ENCODE measurements around the gene LIFR. TPM values are rescaled to one million over a fixed set of nuclear protein-coding genes. Genes with fewer than 3 reads are reported as not detected.

Gene LIFR
- total RNA-seq, 1 experiment from 2014 or later: 7.8 TPM

DNA sequence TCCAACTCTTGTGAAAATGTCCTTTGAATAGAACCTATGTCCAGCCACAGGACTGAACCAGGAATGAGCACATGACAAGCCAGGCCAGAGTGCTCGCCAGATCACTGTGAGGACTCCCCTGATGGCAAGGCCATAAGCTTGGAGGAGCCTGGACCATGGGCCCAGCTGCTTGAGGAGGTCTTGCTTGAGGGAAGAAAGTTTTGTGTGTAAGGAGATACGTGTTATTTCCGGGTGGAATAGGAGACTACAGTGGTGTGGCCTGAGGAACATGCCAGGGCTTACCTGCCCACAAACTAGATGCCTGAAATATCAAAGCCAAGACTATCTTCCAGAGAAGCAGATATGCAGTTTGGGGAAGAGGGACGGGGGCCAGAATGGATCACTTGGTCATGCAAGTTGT lies 84.7 kb downstream of the LIFR start:
- Mint-ChIP-seq H3K36me3 (ENCODE audit: insufficient read depth in 1 of 3, low read depth in 3 of 3) (no peaks in the 10 kb centered on the region; a peak in 1 of 7 replicates), H3K9me3 (no peaks in the 10 kb centered on the region), H3K27me3 (ENCODE audit: low read depth) (peaks cover 1% of the 10 kb centered on the region), H3K4me1 (peaks cover 18 to 25% of the 10 kb centered on the region in 2 experiments), H3K27ac (no peak overlapping the region; a peak in 1 of 7 replicates), H3K4me3 (no peak overlapping the region)
- H3K4me2 ChIP-seq (ENCODE audit: insufficient read depth, insufficient read length, low read length): no peak overlapping the region
- TF ChIP-seq, protein P1, sequence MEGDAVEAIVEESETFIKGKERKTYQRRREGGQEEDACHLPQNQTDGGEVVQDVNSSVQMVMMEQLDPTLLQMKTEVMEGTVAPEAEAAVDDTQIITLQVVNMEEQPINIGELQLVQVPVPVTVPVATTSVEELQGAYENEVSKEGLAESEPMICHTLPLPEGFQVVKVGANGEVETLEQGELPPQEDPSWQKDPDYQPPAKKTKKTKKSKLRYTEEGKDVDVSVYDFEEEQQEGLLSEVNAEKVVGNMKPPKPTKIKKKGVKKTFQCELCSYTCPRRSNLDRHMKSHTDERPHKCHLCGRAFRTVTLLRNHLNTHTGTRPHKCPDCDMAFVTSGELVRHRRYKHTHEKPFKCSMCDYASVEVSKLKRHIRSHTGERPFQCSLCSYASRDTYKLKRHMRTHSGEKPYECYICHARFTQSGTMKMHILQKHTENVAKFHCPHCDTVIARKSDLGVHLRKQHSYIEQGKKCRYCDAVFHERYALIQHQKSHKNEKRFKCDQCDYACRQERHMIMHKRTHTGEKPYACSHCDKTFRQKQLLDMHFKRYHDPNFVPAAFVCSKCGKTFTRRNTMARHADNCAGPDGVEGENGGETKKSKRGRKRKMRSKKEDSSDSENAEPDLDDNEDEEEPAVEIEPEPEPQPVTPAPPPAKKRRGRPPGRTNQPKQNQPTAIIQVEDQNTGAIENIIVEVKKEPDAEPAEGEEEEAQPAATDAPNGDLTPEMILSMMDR (conservative IDR thresholded peaks at IDR 0.05): no peak
- no peak overlapping the region for H3K9ac ChIP-seq (ENCODE audit: extremely low read depth, insufficient read length, low read length)
- H4K20me1 ChIP-seq (ENCODE audit: control insufficient read depth, insufficient read depth, insufficient read length): no peaks in the 10 kb centered on the region
- no peak overlapping the region for H4K5ac ChIP-seq (ENCODE audit: insufficient read length, low read depth, low read length)
- no peak overlapping the region for H2BK12ac ChIP-seq (ENCODE audit: insufficient read length, low read depth, low read length)
- no peaks in the 10 kb centered on the region for H3K23me2 ChIP-seq (ENCODE audit: insufficient read length, low read depth, low read length, poor library complexity, severe bottlenecking)
- no CpG with 5 or more reads among the region's 4 CpGs for WGBS (ENCODE audit: extremely low coverage, insufficient read length, low lambda C conversion rate)
- H3K18ac ChIP-seq (ENCODE audit: insufficient read length, low read depth, low read length): no peak overlapping the region
- no peak overlapping the region for H2BK120ac ChIP-seq (ENCODE audit: low read depth, low read length, poor library complexity, severe bottlenecking)
- no peak overlapping the region for H3K56ac ChIP-seq (ENCODE audit: insufficient read length, low read depth, low read length)
- no peak for DNase-seq
- no peak overlapping the region for H3K27ac ChIP-seq (ENCODE audit: insufficient read length, low read depth, low read length)
- H3K79me2 ChIP-seq (ENCODE audit: insufficient read depth, low read length): no peaks in the 10 kb centered on the region
- H3K23ac ChIP-seq (ENCODE audit: insufficient read length, low read depth, low read length): no peak overlapping the region
- H2BK15ac ChIP-seq (ENCODE audit: low read depth, low read length): no peak overlapping the region
- no peak overlapping the region for H3K14ac ChIP-seq (ENCODE audit: insufficient read depth, low read length)
- no peak overlapping the region for H2AK5ac ChIP-seq (ENCODE audit: insufficient read length, low read length)
- no peaks in the 10 kb centered on the region for H3K27me3 ChIP-seq (ENCODE audit: insufficient read depth, low read length)
- H2BK20ac ChIP-seq (ENCODE audit: low read depth, low read length, poor library complexity, severe bottlenecking): no peak overlapping the region
- H2BK5ac ChIP-seq (ENCODE audit: insufficient read length, low read length): no peak overlapping the region
- H4K8ac ChIP-seq (replicated peaks; ENCODE audit: insufficient read length, low read depth, low read length): no peak overlapping the region
- H3T11ph ChIP-seq (ENCODE audit: low read length): no peak overlapping the region
- no peaks in the 10 kb centered on the region for H3K9me3 ChIP-seq (ENCODE audit: control insufficient read depth, low read depth, low read length)
- H3K79me1 ChIP-seq (ENCODE audit: insufficient read depth, low read depth, low read length, poor library complexity, severe bottlenecking): no peaks in the 10 kb centered on the region
- H3K4me1 ChIP-seq (ENCODE audit: insufficient read depth, low read length): no peaks in the 10 kb centered on the region
- H2AFZ ChIP-seq (ENCODE audit: low read length): no peak overlapping the region
- no peak overlapping the region for H4K91ac ChIP-seq (ENCODE audit: insufficient read length, low read depth, low read length)
- no peak overlapping the region for H3K4ac ChIP-seq (ENCODE audit: low read depth, low read length)

Data from H9 (cell line).